ENCODE data around the gene NEK7.

GRCh38 chr1:198295971-198296370, 139.2 kb downstream of the NEK7 start:
- TF ChIP-seq, protein P1, sequence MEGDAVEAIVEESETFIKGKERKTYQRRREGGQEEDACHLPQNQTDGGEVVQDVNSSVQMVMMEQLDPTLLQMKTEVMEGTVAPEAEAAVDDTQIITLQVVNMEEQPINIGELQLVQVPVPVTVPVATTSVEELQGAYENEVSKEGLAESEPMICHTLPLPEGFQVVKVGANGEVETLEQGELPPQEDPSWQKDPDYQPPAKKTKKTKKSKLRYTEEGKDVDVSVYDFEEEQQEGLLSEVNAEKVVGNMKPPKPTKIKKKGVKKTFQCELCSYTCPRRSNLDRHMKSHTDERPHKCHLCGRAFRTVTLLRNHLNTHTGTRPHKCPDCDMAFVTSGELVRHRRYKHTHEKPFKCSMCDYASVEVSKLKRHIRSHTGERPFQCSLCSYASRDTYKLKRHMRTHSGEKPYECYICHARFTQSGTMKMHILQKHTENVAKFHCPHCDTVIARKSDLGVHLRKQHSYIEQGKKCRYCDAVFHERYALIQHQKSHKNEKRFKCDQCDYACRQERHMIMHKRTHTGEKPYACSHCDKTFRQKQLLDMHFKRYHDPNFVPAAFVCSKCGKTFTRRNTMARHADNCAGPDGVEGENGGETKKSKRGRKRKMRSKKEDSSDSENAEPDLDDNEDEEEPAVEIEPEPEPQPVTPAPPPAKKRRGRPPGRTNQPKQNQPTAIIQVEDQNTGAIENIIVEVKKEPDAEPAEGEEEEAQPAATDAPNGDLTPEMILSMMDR (IDR thresholded peaks at IDR 0.05; ENCODE audit: insufficient read depth, low read length, poor library complexity, severe bottlenecking), result no peak
- no peak for TF ChIP-seq EZH2phosphoT487 (conservative IDR thresholded peaks at IDR 0.05; ENCODE audit: low read length)
